ENCODE results near the gene MFSD12. TPM values are rescaled to one million over a fixed set of nuclear protein-coding genes. Genes with fewer than 3 reads are reported as not detected.
A peak's percentile ranks its signal among the peaks of the same experiment; 100 is the strongest.

MFSD12 gene
- total and polyA plus RNA-seq, 4 donors: 25.5 to 78.4 (median 62.2) TPM

- Histone ChIP-seq H3K36me3 (ENCODE audit: control insufficient read depth in 4 of 4, insufficient read depth in 4 of 4, low read length in 4 of 4) (peaks cover 0 to 46% (median 2%) of the 10 kb centered on the region in 4 donors), H3K27me3 (ENCODE audit: control insufficient read depth in 3 of 3, insufficient read depth in 3 of 3, low read length in 2 of 3) (no peaks in the 10 kb centered on the region), H3K27ac (ENCODE audit: low read depth in 1 of 2, low read length in 1 of 2) (no peak overlapping the region), H3K4me3 (no peak overlapping the region), H3K9ac (ENCODE audit: insufficient read depth in 1 of 2, low read length in 2 of 2) (no peak overlapping the region), H3K4me1 (ENCODE audit: control insufficient read depth in 5 of 5, insufficient read depth in 5 of 5, low read length in 5 of 5) (no peaks in the 10 kb centered on the region), H3K9me3 (ENCODE audit: control insufficient read depth in 4 of 4, insufficient read depth in 3 of 4, low read length in 3 of 4) (no peaks in the 10 kb centered on the region)
- no peak for DNase-seq
- no peak for TF ChIP-seq CTCF (IDR thresholded peaks at IDR 0.05; ENCODE audit: control extremely low read depth, extremely low read depth)
- ATAC-seq (ENCODE audit: insufficient read depth, low FRiP score): no peak
- WGBS, 2 donors: 89 to 92% methylated on average over 23 of the region's 23 CpGs
These were observed 11.3 kb downstream of the MFSD12 start for GRCh38 chr19:3546119-3546518.

GRCh38 chr19:3545669-3546034 lies 11.7 kb downstream of the MFSD12 start:
- ATAC-seq (ENCODE audit: insufficient read depth, low FRiP score): no peak
- no peaks in the 10 kb centered on the region for H3K9me3 ChIP-seq (ENCODE audit: control insufficient read depth in 4 of 4, insufficient read depth in 3 of 4, low read length in 3 of 4)
- H3K36me3 ChIP-seq (ENCODE audit: control insufficient read depth in 4 of 4, insufficient read depth in 4 of 4, low read length in 4 of 4): peaks cover 0 to 44% (median 2%) of the 10 kb centered on the region in 4 donors
- H3K4me3 ChIP-seq: no peak overlapping the region
- TF ChIP-seq CTCF (IDR thresholded peaks at IDR 0.05; ENCODE audit: control extremely low read depth, extremely low read depth): no peak
- H3K27me3 ChIP-seq (ENCODE audit: control insufficient read depth in 3 of 3, insufficient read depth in 3 of 3, low read length in 2 of 3): no peaks in the 10 kb centered on the region
- no peak overlapping the region for H3K9ac ChIP-seq (ENCODE audit: insufficient read depth in 1 of 2, low read length in 2 of 2)
- DNase-seq: no peak
- H3K27ac ChIP-seq (ENCODE audit: low read depth in 1 of 2, low read length in 1 of 2): no peak overlapping the region
- no peaks in the 10 kb centered on the region for H3K4me1 ChIP-seq (ENCODE audit: control insufficient read depth in 5 of 5, insufficient read depth in 5 of 5, low read length in 5 of 5)
- 78 to 83% methylated on average over 10 of the region's 10 CpGs for WGBS, 2 donors

GRCh38 chr19:3544742-3545668 lies 12.4 kb downstream of the MFSD12 start:
- no peak overlapping the region for H3K9ac ChIP-seq (ENCODE audit: insufficient read depth in 1 of 2, low read length in 2 of 2)
- DNase-seq (peak; percentile 27 to 65 (median 29)), ATAC-seq (ENCODE audit: insufficient read depth, low FRiP score) (peak; percentile 80)
- H3K9me3 ChIP-seq (ENCODE audit: control insufficient read depth in 4 of 4, insufficient read depth in 3 of 4, low read length in 3 of 4): no peaks in the 10 kb centered on the region
- H3K27me3 ChIP-seq (ENCODE audit: control insufficient read depth in 3 of 3, insufficient read depth in 3 of 3, low read length in 2 of 3): no peaks in the 10 kb centered on the region
- no peak overlapping the region for H3K27ac ChIP-seq (ENCODE audit: low read depth in 1 of 2, low read length in 1 of 2)
- peak; percentile 67 for TF ChIP-seq CTCF (IDR thresholded peaks at IDR 0.05; ENCODE audit: control extremely low read depth, extremely low read depth)
- H3K4me1 ChIP-seq (ENCODE audit: control insufficient read depth in 5 of 5, insufficient read depth in 5 of 5, low read length in 5 of 5): no peaks in the 10 kb centered on the region
- H3K4me3 ChIP-seq: no peak overlapping the region
- peaks cover 0 to 42% (median 2%) of the 10 kb centered on the region in 4 donors for H3K36me3 ChIP-seq (ENCODE audit: control insufficient read depth in 4 of 4, insufficient read depth in 4 of 4, low read length in 4 of 4)
- WGBS, 2 donors: 63% methylated on average over 23 to 30 of the region's 30 CpGs

Measured in lung (tissue), 12 donors.